Body of pancreas (tissue), 4 donors: Measurements from ENCODE around the gene RANBP17.

Source experiments
- CTCF ChIP-seq, 7 experiments: fragments of 450-650 bp in 4 of 7; fragments of 200-600 bp in 3 of 7; sonication (generic) in 3 of 7; IDR thresholded peaks; one replicate each; pipeline ENCODE4 v1.5.1; 2016 to 2019; ENCODE audit warnings: antibody characterized with exemption in 7 of 7
- POLR2A ChIP-seq, 3 donors: fragments of 450-650 bp; IDR thresholded peaks; one replicate each; pipeline ENCODE4 v1.6.1; 2016; ENCODE audit warnings: antibody characterized with exemption in 3 of 3, mild to moderate bottlenecking in 2 of 3

- TF ChIP-seq CTCF (IDR thresholded peaks at IDR 0.05) (no peak), POLR2A (IDR thresholded peaks at IDR 0.05) (no peak)
These were observed 478.7 kb downstream of the RANBP17 start for GRCh38 chr5:171340491-171340890.
